Measurements from ENCODE around the gene FARP1. TPM values are rescaled to one million over a fixed set of nuclear protein-coding genes. Genes with fewer than 3 reads are reported as not detected.

The FARP1 gene
- total RNA-seq, 4 donors from 2014 or later: 1.5 to 10.3 (median 6.4) TPM

- intact Hi-C loops (cut with DNase I): no loop called here
- no peak overlapping the region for H3K4me3 ChIP-seq
- H3K4me1 ChIP-seq: no peaks in the 10 kb centered on the region
- TF ChIP-seq CTCF (IDR thresholded peaks at IDR 0.05): no peak
- no peak for TF ChIP-seq POLR2A (IDR thresholded peaks at IDR 0.05)
- H3K9me3 ChIP-seq: no peaks in the 10 kb centered on the region
- no peak overlapping the region for H3K27ac ChIP-seq
- WGBS, 2 donors: 89 to 93% methylated on average over 5 of the region's 5 CpGs
- no peaks in the 10 kb centered on the region for H3K27me3 ChIP-seq
- no peaks in the 10 kb centered on the region for H3K36me3 ChIP-seq
- no peak for DNase-seq
Observed at GRCh38 chr13:98334620-98335205, 191.8 kb downstream of the FARP1 start.

DNA sequence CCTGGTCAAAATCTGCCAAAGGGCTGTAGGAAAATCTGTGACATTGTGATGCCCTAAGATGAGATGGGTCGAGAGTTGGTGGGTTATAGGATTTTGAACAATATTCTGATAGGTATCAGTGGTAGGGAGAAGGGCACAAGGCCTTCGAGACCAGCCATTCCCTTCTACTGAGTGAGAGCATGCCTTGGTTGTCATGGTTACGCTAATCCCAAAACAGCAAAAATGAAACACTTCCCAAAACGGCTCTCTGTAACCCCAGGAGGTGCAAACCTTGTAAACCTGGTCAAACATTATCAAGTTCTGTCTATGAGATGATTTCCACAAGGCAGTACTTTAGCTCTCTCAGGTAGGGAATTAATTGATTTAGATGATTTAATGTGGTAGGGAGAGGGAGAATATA lies 192.8 kb downstream of the FARP1 start:
- no peak for DNase-seq
- H3K27me3 ChIP-seq: no peaks in the 10 kb centered on the region
- no peak for TF ChIP-seq CTCF (IDR thresholded peaks at IDR 0.05)
- no peak for TF ChIP-seq POLR2A (IDR thresholded peaks at IDR 0.05)
- no peak overlapping the region for H3K27ac ChIP-seq
- no peak overlapping the region for H3K4me3 ChIP-seq
- H3K4me1 ChIP-seq: no peaks in the 10 kb centered on the region
- WGBS, 2 donors: 67 to 72% methylated on average over 4 of the region's 4 CpGs
- no peaks in the 10 kb centered on the region for H3K9me3 ChIP-seq
- intact Hi-C loops (cut with DNase I): no loop called here
- no peaks in the 10 kb centered on the region for H3K36me3 ChIP-seq

DNA sequence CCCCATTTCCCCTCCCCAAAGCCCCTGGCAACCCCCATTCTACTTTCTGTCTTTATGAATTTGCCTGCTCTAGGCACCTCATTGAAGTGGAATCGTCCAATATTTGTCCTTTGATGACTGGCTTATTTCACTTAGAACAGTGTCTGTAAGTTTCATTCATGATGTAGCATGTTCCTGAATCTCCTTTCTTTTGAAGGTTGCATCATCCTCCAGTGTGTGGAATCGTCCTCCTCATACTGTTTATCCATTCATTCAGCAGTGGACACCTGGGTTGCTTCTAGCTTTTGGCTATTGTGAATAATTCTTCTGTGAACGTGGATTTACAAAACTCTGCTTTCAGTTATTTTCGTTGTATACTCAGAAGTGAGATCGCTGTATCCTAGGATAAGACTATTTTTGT lies 195.4 kb downstream of the FARP1 start:
- no peak for DNase-seq
- 60 to 64% methylated on average over 5 of the region's 5 CpGs for WGBS, 2 donors
- TF ChIP-seq CTCF (IDR thresholded peaks at IDR 0.05) (no peak), POLR2A (IDR thresholded peaks at IDR 0.05) (no peak)
- Histone ChIP-seq H3K4me3 (no peak overlapping the region), H3K27me3 (no peaks in the 10 kb centered on the region), H3K27ac (no peak overlapping the region), H3K9me3 (no peaks in the 10 kb centered on the region), H3K36me3 (no peaks in the 10 kb centered on the region), H3K4me1 (no peaks in the 10 kb centered on the region)
- intact Hi-C loops (cut with DNase I): no loop called here

GRCh38 chr13:98339684-98340425 lies 197.0 kb downstream of the FARP1 start:
- TF ChIP-seq POLR2A (IDR thresholded peaks at IDR 0.05) (no peak), CTCF (IDR thresholded peaks at IDR 0.05) (no peak)
- Histone ChIP-seq H3K27ac (no peak overlapping the region), H3K27me3 (no peaks in the 10 kb centered on the region), H3K36me3 (no peaks in the 10 kb centered on the region), H3K9me3 (no peaks in the 10 kb centered on the region), H3K4me1 (no peaks in the 10 kb centered on the region), H3K4me3 (no peak overlapping the region)
- DNase-seq: no peak
- intact Hi-C loops (cut with DNase I): no loop called here
- WGBS, 2 donors: 68 to 75% methylated on average over 8 of the region's 8 CpGs

GRCh38 chr13:98342953-98343352 lies 200.1 kb downstream of the FARP1 start:
- no peak for TF ChIP-seq POLR2A (IDR thresholded peaks at IDR 0.05)
- TF ChIP-seq CTCF (IDR thresholded peaks at IDR 0.05): no peak
- no peaks in the 10 kb centered on the region for H3K9me3 ChIP-seq
- H3K4me3 ChIP-seq: no peak overlapping the region
- H3K27ac ChIP-seq: no peak overlapping the region
- intact Hi-C loops (cut with DNase I): no loop called here
- WGBS, 2 donors: 82 to 83% methylated on average over 4 of the region's 4 CpGs
- no peaks in the 10 kb centered on the region for H3K27me3 ChIP-seq
- no peaks in the 10 kb centered on the region for H3K4me1 ChIP-seq
- H3K36me3 ChIP-seq: no peaks in the 10 kb centered on the region
- DNase-seq: no peak
